ENCODE data around the gene CRP.

DNA sequence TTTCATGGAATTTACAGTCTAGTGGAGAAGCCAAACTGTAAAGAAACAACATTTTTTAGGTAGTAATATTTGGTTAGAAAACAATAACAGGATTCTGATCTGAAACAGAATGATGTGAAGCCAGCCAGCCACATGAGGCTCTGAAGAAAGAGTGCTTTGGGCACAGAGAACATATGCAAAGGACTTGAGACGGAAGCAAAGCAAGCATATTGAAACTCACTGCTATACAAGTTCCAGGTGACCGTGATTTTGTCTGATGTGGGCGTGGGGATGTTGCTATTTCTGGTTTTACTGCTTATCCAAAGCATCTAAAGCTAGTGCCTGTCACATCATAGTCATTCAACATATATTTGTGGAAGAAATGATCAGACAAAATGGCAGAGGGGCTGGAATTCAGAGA is 14.7 kb downstream of the CRP start:
- TF ChIP-seq TAF1 (IDR thresholded peaks at IDR 0.05; ENCODE audit: low read depth, low read length) (no peak), POLR2A (IDR thresholded peaks at IDR 0.05; ENCODE audit: low read depth, low read length) (no peak)
